Psoas muscle (tissue), 8 donors: ENCODE data around the gene CABLES1. TPM values are rescaled to one million over a fixed set of nuclear protein-coding genes. Genes with fewer than 3 reads are reported as not detected.

ENCODE experiments used
- ATAC-seq, 4 donors: fragments of 200-7000 bp; cut with Tn5 transposase; one replicate each; pipeline ENCODE4 v1.9.1; 2020; ENCODE audit warnings: moderate library complexity in 3 of 4, mild to moderate bottlenecking in 2 of 4
- DNase-seq, 2 donors: peaks; one replicate each; pipeline ENCODE4 v3.0.0-alpha.2; 2020
- H3K27ac ChIP-seq: fragments of 200-600 bp; one replicate; pipeline ENCODE4 v1.8.0; 2022
- H3K27me3 ChIP-seq, 3 donors: fragments of 200-600 bp in 1 of 3; one replicate each; pipeline versions ENCODE4 v1.6.1 to v1.8.0; 2013 to 2022; ENCODE audit warnings: low read length in 2 of 3, mild to moderate bottlenecking in 2 of 3, moderate library complexity in 1 of 3; ENCODE audit not compliant: insufficient read depth in 3 of 3
- H3K36me3 ChIP-seq, 2 donors: fragments of 200-600 bp in 1 of 2; one replicate each; pipeline versions ENCODE4 v1.6.1 to v1.8.0; 2013 to 2022; ENCODE audit warnings: low read depth in 1 of 2, mild to moderate bottlenecking in 1 of 2, moderate library complexity in 1 of 2; ENCODE audit not compliant: insufficient read depth in 1 of 2
- H3K4me1 ChIP-seq: fragments of 200-600 bp; one replicate; pipeline ENCODE4 v1.8.0; 2022
- H3K4me3 ChIP-seq: fragments of 200-600 bp; one replicate; pipeline ENCODE4 v1.8.0; 2022; ENCODE audit warnings: mild to moderate bottlenecking
- H3K9me3 ChIP-seq: fragments of 200-600 bp; one replicate; pipeline ENCODE4 v1.8.0; 2022
- CTCF ChIP-seq: fragments of 200-600 bp; IDR thresholded peaks from one replicate; pipeline ENCODE4 v1.8.0; 2022; ENCODE audit warnings: antibody characterized with exemption
- WGBS, 3 donors: extraction: QIAGEN DNeasy Blood & Tissue Kit; methylation state at CpG; one replicate each; pipeline versions ENCODE4 v1.1.6 to v1.1.7; 2013; 5-methylcytosine and 5-hydroxymethylcytosine counted together
- intact Hi-C, 2 donors: fragments of 100-400 bp; cut with DNase I; formaldehyde crosslinking; loops; one replicate each; pipeline versions ENCODE4 v1.11.0 to v1.14.2; 2022
- polyA plus RNA-seq, 3 donors: library from polyadenylated mRNA; stranded (reverse); fragments of 200-250 nt; gene quantifications; one replicate each; pipeline ENCODE4 v1.2.3, GENCODE V29; 2013
- total RNA-seq, 4 donors: library from RNA; stranded (reverse); fragmentation: NEBNext Ultra II Directional in 2 of 4; extraction: Animal tissue kit (Norgen Biotek cat#: 25700) in 2 of 4; gene quantifications; one replicate each; pipeline versions ENCODE4 v1.2.1 to v1.2.4, GENCODE V29; 2021 to 2023
- donor health status: healthy with polysubstance abuse.
- donor health status: DM: no; HTN: no; CAD: no; lungs with moderate emphysema.
- donor health status: Bipolar disorder and iron deficiency.
- donor health status: healthy.
- donor health status: DM: yes; HTN: yes; CAD: no.
- donor health status: DM: no; HTN: no; CAD: no.
- donor health status: DM: no; HTN: no; CAD: no.
- donor health status: DM: yes; HTN: yes; CAD: no.

Gene CABLES1
- total and polyA plus RNA-seq, 7 donors = 0.42 to 1.5 (median 0.98) TPM

GRCh38 chr18:23193742-23194141 is 58.5 kb downstream of the CABLES1 start:
- DNase-seq = no peak
- H3K4me1 ChIP-seq = no peaks in the 10 kb centered on the region
- no peak for ATAC-seq
- H3K27me3 ChIP-seq = peaks cover 0 to 2% (median 0%) of the 10 kb centered on the region in 3 donors
- H3K36me3 ChIP-seq = no peaks in the 10 kb centered on the region
- H3K9me3 ChIP-seq = no peaks in the 10 kb centered on the region
- 46 to 67% (median 51%) methylated on average over 2 of the region's 2 CpGs for WGBS, 3 donors
- no peak for TF ChIP-seq CTCF
- no peak overlapping the region for H3K27ac ChIP-seq
- H3K4me3 ChIP-seq = no peak overlapping the region
- intact Hi-C loops = no loop called here

GRCh38 chr18:23194155-23194996 is 59.1 kb downstream of the CABLES1 start:
- H3K27me3 ChIP-seq = peaks cover 0 to 2% (median 0%) of the 10 kb centered on the region in 3 donors
- no peak overlapping the region for H3K27ac ChIP-seq
- H3K36me3 ChIP-seq = no peaks in the 10 kb centered on the region
- H3K9me3 ChIP-seq = no peaks in the 10 kb centered on the region
- ATAC-seq = no peak
- TF ChIP-seq CTCF = no peak
- WGBS, 3 donors = 36 to 63% (median 41%) methylated on average over 14 of the region's 14 CpGs
- no peak overlapping the region for H3K4me3 ChIP-seq
- H3K4me1 ChIP-seq = no peaks in the 10 kb centered on the region
- DNase-seq = no peak
- intact Hi-C loops = no loop called here

- 84 to 88% (median 85%) methylated on average over 9 of the region's 9 CpGs for WGBS, 3 donors
- Histone ChIP-seq H3K4me3 (no peak overlapping the region), H3K27me3 (peaks cover 0 to 2% (median 0%) of the 10 kb centered on the region in 3 donors), H3K9me3 (no peaks in the 10 kb centered on the region), H3K36me3 (no peaks in the 10 kb centered on the region), H3K27ac (no peak overlapping the region), H3K4me1 (no peaks in the 10 kb centered on the region)
- intact Hi-C loops = no loop called here
- no peak for TF ChIP-seq CTCF
- DNase-seq (no peak), ATAC-seq (no peak)
These were observed 60.0 kb downstream of the CABLES1 start for GRCh38 chr18:23194997-23195957.

- peaks cover 0 to 3% (median 0%) of the 10 kb centered on the region in 3 donors for H3K27me3 ChIP-seq
- H3K36me3 ChIP-seq = no peaks in the 10 kb centered on the region
- intact Hi-C loops = no loop called here
- no peaks in the 10 kb centered on the region for H3K4me1 ChIP-seq
- WGBS, 3 donors = 87 to 90% (median 89%) methylated on average over 22 of the region's 22 CpGs
- no peak for DNase-seq
- no peak for ATAC-seq
- H3K9me3 ChIP-seq = no peaks in the 10 kb centered on the region
- no peak overlapping the region for H3K4me3 ChIP-seq
- no peak for TF ChIP-seq CTCF
- no peak overlapping the region for H3K27ac ChIP-seq
These were observed 61.1 kb downstream of the CABLES1 start for GRCh38 chr18:23196119-23197007.
